Ishikawa (cell line): Measurements from ENCODE around the gene TCF4.

Source experiments
- CEBPB ChIP-seq: IDR thresholded peaks from 2 replicates; pipeline ENCODE4 v1.6.1; 2012
- CREB1 ChIP-seq: IDR thresholded peaks from 2 replicates; pipeline ENCODE4 v1.6.1; 2012; ENCODE audit warnings: low read depth
- EP300 ChIP-seq: IDR thresholded peaks from 2 replicates; pipeline ENCODE4 v1.6.1; 2012; ENCODE audit warnings: borderline replicate concordance
- FOXM1 ChIP-seq: IDR thresholded peaks from 2 replicates; pipeline ENCODE4 v1.6.1; 2012; ENCODE audit warnings: low read depth, borderline replicate concordance
- MAX ChIP-seq: IDR thresholded peaks from 2 replicates; pipeline ENCODE4 v1.6.1; 2012
- RAD21 ChIP-seq: IDR thresholded peaks from 2 replicates; pipeline ENCODE4 v1.6.1; 2012; ENCODE audit warnings: low read depth
- TAF1 ChIP-seq: IDR thresholded peaks from 2 replicates; pipeline ENCODE4 v1.6.1; 2012; ENCODE audit warnings: low read depth, mild to moderate bottlenecking
- USF1 ChIP-seq: IDR thresholded peaks from 2 replicates; pipeline ENCODE4 v1.6.1; 2012
- YY1 ChIP-seq: IDR thresholded peaks from 2 replicates; pipeline ENCODE4 v1.6.1; 2012; ENCODE audit warnings: low read depth
- ZBTB7A ChIP-seq: IDR thresholded peaks from 2 replicates; pipeline ENCODE4 v1.6.1; 2012; ENCODE audit warnings: low read depth

- TF ChIP-seq EP300 (no peak), CREB1 (no peak), MAX (no peak), ZBTB7A (no peak), CEBPB (no peak), USF1 (no peak), TAF1 (no peak), RAD21 (no peak), YY1 (no peak), FOXM1 (no peak)
Observed at GRCh38 chr18:55494441-55494840, 93.6 kb downstream of the TCF4 start.
